GM21576 (cell line): Measurements from ENCODE around the gene SP140.
A peak's percentile ranks its signal among the peaks of the same experiment; 100 is the strongest.
"Not testable (repeated sequence)": the region's sequence is repeated elsewhere in the genome, so short reads cannot be mapped to it uniquely, and the experiment has no call there.

Experiments used
- ATAC-seq: cut with Tn5 transposase; IDR thresholded peaks from one replicate; pipeline ENCODE4 v1.9.1; 2021; ENCODE audit warnings: mild to moderate bottlenecking, moderate library complexity; ENCODE audit not compliant: unreplicated experiment

The SP140 gene

GRCh38 chr2:230224458-230224857 lies 1.1 kb upstream of the SP140 start:
- ATAC-seq: no peak

GRCh38 chr2:230226051-230226551 lies 565 bp downstream of the SP140 start:
- ATAC-seq: peak; percentile 64

GRCh38 chr2:230227216-230227615 lies 1.7 kb downstream of the SP140 start:
- ATAC-seq: no peak

GRCh38 chr2:230230087-230230486 lies 4.6 kb downstream of the SP140 start:
- no peak for ATAC-seq

- ATAC-seq: no peak
Measured at GRCh38 chr2:230230496-230231200, 5.1 kb downstream of the SP140 start.

GRCh38 chr2:230231251-230231650 lies 5.7 kb downstream of the SP140 start:
- ATAC-seq: no peak

- peak; percentile 79 for ATAC-seq
Measured at GRCh38 chr2:230234122-230234722, 8.7 kb downstream of the SP140 start.

GRCh38 chr2:230234845-230235244 lies 9.3 kb downstream of the SP140 start:
- no peak for ATAC-seq

GRCh38 chr2:230244211-230244610 lies 18.7 kb downstream of the SP140 start:
- ATAC-seq: no peak

- ATAC-seq: no peak
Measured at GRCh38 chr2:230246206-230246605, 20.7 kb downstream of the SP140 start.

- no peak for ATAC-seq
Measured at GRCh38 chr2:230250231-230250630, 24.7 kb downstream of the SP140 start.

- no peak for ATAC-seq
Measured at GRCh38 chr2:230254152-230254881, 28.8 kb downstream of the SP140 start.

- ATAC-seq: no peak
Measured at GRCh38 chr2:230256733-230257332, 31.3 kb downstream of the SP140 start.

GRCh38 chr2:230258483-230258882 lies 32.9 kb downstream of the SP140 start:
- no peak for ATAC-seq

GRCh38 chr2:230262246-230262645 lies 36.7 kb downstream of the SP140 start:
- ATAC-seq: no peak

GRCh38 chr2:230264945-230265344 lies 39.4 kb downstream of the SP140 start:
- ATAC-seq: not testable (repeated sequence)

GRCh38 chr2:230266638-230267037 lies 41.1 kb downstream of the SP140 start:
- no peak for ATAC-seq

GRCh38 chr2:230267059-230267458 lies 41.5 kb downstream of the SP140 start:
- peak; percentile 14 for ATAC-seq

- peak; percentile 61 for ATAC-seq
Measured at GRCh38 chr2:230267556-230267955, 42.0 kb downstream of the SP140 start.

GRCh38 chr2:230268606-230269243 lies 43.2 kb downstream of the SP140 start:
- ATAC-seq: peak; percentile 44

GRCh38 chr2:230269715-230270114 lies 44.2 kb downstream of the SP140 start:
- ATAC-seq: no peak
